GM18873 (cell line): ENCODE measurements around the gene TMPRSS11E.
A peak's percentile ranks its signal among the peaks of the same experiment; 100 is the strongest.
"Not testable (repeated sequence)": the region's sequence is repeated elsewhere in the genome, so short reads cannot be mapped to it uniquely, and the experiment has no call there.

Experiments used
- ATAC-seq: cut with Tn5 transposase; IDR thresholded peaks from one replicate; pipeline ENCODE4 v1.9.1; 2021; ENCODE audit warnings: mild to moderate bottlenecking, moderate library complexity, moderate number of reproducible peaks; ENCODE audit not compliant: unreplicated experiment, low FRiP score

TMPRSS11E gene

GRCh38 chr4:68461790-68462189 is 14.5 kb downstream of the TMPRSS11E start:
- ATAC-seq: no peak

- ATAC-seq: no peak
These were observed 15.4 kb downstream of the TMPRSS11E start for GRCh38 chr4:68462691-68463090.

- no peak for ATAC-seq
These were observed 16.5 kb downstream of the TMPRSS11E start for GRCh38 chr4:68463796-68464195.

GRCh38 chr4:68465058-68465457 is 17.8 kb downstream of the TMPRSS11E start:
- no peak for ATAC-seq

GRCh38 chr4:68466185-68466584 is 18.9 kb downstream of the TMPRSS11E start:
- ATAC-seq: no peak

GRCh38 chr4:68466751-68467150 is 19.5 kb downstream of the TMPRSS11E start:
- no peak for ATAC-seq

- ATAC-seq: peak; percentile 56
These were observed 22.2 kb downstream of the TMPRSS11E start for GRCh38 chr4:68469482-68469881.

GRCh38 chr4:68476191-68476590 is 28.9 kb downstream of the TMPRSS11E start:
- ATAC-seq: no peak

- no peak for ATAC-seq
These were observed 42.1 kb downstream of the TMPRSS11E start for GRCh38 chr4:68489338-68489737.

GRCh38 chr4:68490826-68491457 is 43.7 kb downstream of the TMPRSS11E start:
- ATAC-seq: no peak

GRCh38 chr4:68494688-68495087 is 47.4 kb downstream of the TMPRSS11E start:
- no peak for ATAC-seq

GRCh38 chr4:68498413-68499007 is 51.2 kb downstream of the TMPRSS11E start:
- peak; percentile 86 for ATAC-seq

- ATAC-seq: no peak
These were observed 51.8 kb downstream of the TMPRSS11E start for GRCh38 chr4:68499021-68499420.

- ATAC-seq: not testable (repeated sequence)
These were observed 56.2 kb downstream of the TMPRSS11E start for GRCh38 chr4:68503462-68503861.

- ATAC-seq: not testable (repeated sequence)
These were observed 57.6 kb downstream of the TMPRSS11E start for GRCh38 chr4:68504836-68505235.

- not testable (repeated sequence) for ATAC-seq
These were observed 58.2 kb downstream of the TMPRSS11E start for GRCh38 chr4:68505452-68505851.

- no peak for ATAC-seq
These were observed 71.6 kb downstream of the TMPRSS11E start for GRCh38 chr4:68518889-68519288.

- ATAC-seq: no peak
These were observed 73.7 kb downstream of the TMPRSS11E start for GRCh38 chr4:68520985-68521384.

- ATAC-seq: not testable (repeated sequence)
These were observed 75.0 kb downstream of the TMPRSS11E start for GRCh38 chr4:68522232-68522631.

- no peak for ATAC-seq
These were observed 88.7 kb downstream of the TMPRSS11E start for GRCh38 chr4:68535974-68536373.

GRCh38 chr4:68536375-68536774 is 89.1 kb downstream of the TMPRSS11E start:
- ATAC-seq: no peak

- ATAC-seq: not testable (repeated sequence)
These were observed 95.5 kb downstream of the TMPRSS11E start for GRCh38 chr4:68542742-68543141.
